Measurements from ENCODE around the gene CPOX. TPM values are rescaled to one million over a fixed set of nuclear protein-coding genes. Genes with fewer than 3 reads are reported as not detected.

CPOX gene
- total RNA-seq, 1 donor from 2014 or later = 11.5 TPM

GRCh38 chr3:98587654-98588053 is 5.8 kb downstream of the CPOX start:
- no peak for TF ChIP-seq CTCF (IDR thresholded peaks at IDR 0.05; ENCODE audit: partially characterized antibody, unreplicated experiment)
- H3K4me1 Mint-ChIP-seq (ENCODE audit: low read depth, unreplicated experiment) = peaks cover 5% of the 10 kb centered on the region
- H3K27me3 Mint-ChIP-seq (ENCODE audit: unreplicated experiment) = no peaks in the 10 kb centered on the region
- H3K4me3 Mint-ChIP-seq (ENCODE audit: unreplicated experiment) = no peak overlapping the region
- H3K9me3 Mint-ChIP-seq (ENCODE audit: unreplicated experiment) = no peaks in the 10 kb centered on the region
- DNase-seq = no peak
- no peak overlapping the region for H3K27ac Mint-ChIP-seq (ENCODE audit: unreplicated experiment)
- H3K36me3 Mint-ChIP-seq (ENCODE audit: unreplicated experiment) = no peaks in the 10 kb centered on the region

DNA sequence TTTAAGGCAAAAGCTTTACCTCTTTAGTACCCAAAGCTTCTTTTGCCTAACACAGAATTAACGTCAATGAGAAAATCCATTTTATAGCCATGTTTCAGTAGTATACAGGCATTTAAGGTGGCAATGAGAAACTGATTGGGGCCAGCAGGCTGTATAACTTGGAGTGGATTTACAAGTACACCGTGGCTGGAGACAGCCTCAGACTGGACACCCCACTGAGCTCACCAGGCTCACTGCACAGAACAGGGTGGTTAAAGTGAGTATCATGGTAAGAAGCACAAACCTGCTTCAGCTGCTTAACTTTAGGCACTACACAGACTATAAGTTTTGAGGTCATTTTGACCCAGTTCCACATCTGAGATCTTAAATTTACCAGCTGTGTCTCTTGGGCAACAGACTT is 8.9 kb downstream of the CPOX start:
- H3K36me3 Mint-ChIP-seq (ENCODE audit: unreplicated experiment) = no peaks in the 10 kb centered on the region
- no peak for DNase-seq
- H3K4me3 Mint-ChIP-seq (ENCODE audit: unreplicated experiment) = no peak overlapping the region

GRCh38 chr3:98583766-98584165 is 9.6 kb downstream of the CPOX start:
- no peak for TF ChIP-seq CTCF (IDR thresholded peaks at IDR 0.05; ENCODE audit: partially characterized antibody, unreplicated experiment)
- no peaks in the 10 kb centered on the region for H3K36me3 Mint-ChIP-seq (ENCODE audit: unreplicated experiment)
- H3K27ac Mint-ChIP-seq (ENCODE audit: unreplicated experiment) = no peak overlapping the region
- no peak for DNase-seq
- H3K4me3 Mint-ChIP-seq (ENCODE audit: unreplicated experiment) = no peak overlapping the region
- no peaks in the 10 kb centered on the region for H3K9me3 Mint-ChIP-seq (ENCODE audit: unreplicated experiment)
- no peaks in the 10 kb centered on the region for H3K4me1 Mint-ChIP-seq (ENCODE audit: low read depth, unreplicated experiment)
- H3K27me3 Mint-ChIP-seq (ENCODE audit: unreplicated experiment) = no peaks in the 10 kb centered on the region

More for the DNA sequence above, 8.9 kb downstream of the CPOX start:
- TF ChIP-seq CTCF (IDR thresholded peaks at IDR 0.05; ENCODE audit: partially characterized antibody, unreplicated experiment) = no peak
- H3K4me1 Mint-ChIP-seq (ENCODE audit: low read depth, unreplicated experiment) = no peaks in the 10 kb centered on the region
- no peaks in the 10 kb centered on the region for H3K9me3 Mint-ChIP-seq (ENCODE audit: unreplicated experiment)
- no peaks in the 10 kb centered on the region for H3K27me3 Mint-ChIP-seq (ENCODE audit: unreplicated experiment)
- no peak overlapping the region for H3K27ac Mint-ChIP-seq (ENCODE audit: unreplicated experiment)

DNA sequence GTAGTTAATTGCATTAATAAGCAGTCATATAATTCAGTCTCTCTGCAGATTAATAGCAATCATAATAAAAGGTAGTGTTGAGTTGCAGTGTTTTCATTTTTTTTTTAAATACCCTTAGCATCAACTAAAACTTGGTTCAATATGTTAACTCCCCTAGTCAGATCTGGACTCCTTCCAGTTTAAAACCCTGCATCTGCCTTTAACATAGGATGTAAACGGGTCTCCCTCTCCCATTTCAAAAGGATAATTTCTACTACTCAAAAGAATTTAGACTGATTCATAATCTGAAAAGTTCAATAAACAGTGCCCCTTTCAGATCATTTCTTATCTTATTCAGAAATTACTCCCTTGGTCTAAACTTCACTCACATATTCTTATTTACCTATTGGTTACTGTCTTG is 11.4 kb downstream of the CPOX start:
- no peak overlapping the region for H3K4me3 Mint-ChIP-seq (ENCODE audit: unreplicated experiment)
- TF ChIP-seq CTCF (IDR thresholded peaks at IDR 0.05; ENCODE audit: partially characterized antibody, unreplicated experiment) = no peak
- no peak overlapping the region for H3K27ac Mint-ChIP-seq (ENCODE audit: unreplicated experiment)
- H3K4me1 Mint-ChIP-seq (ENCODE audit: low read depth, unreplicated experiment) = no peaks in the 10 kb centered on the region
- no peaks in the 10 kb centered on the region for H3K36me3 Mint-ChIP-seq (ENCODE audit: unreplicated experiment)
- DNase-seq = no peak
- H3K27me3 Mint-ChIP-seq (ENCODE audit: unreplicated experiment) = no peaks in the 10 kb centered on the region
- H3K9me3 Mint-ChIP-seq (ENCODE audit: unreplicated experiment) = no peaks in the 10 kb centered on the region

- H3K36me3 Mint-ChIP-seq (ENCODE audit: unreplicated experiment) = no peaks in the 10 kb centered on the region
- DNase-seq = no peak
- no peak overlapping the region for H3K4me3 Mint-ChIP-seq (ENCODE audit: unreplicated experiment)
- H3K27ac Mint-ChIP-seq (ENCODE audit: unreplicated experiment) = no peak overlapping the region
- no peaks in the 10 kb centered on the region for H3K27me3 Mint-ChIP-seq (ENCODE audit: unreplicated experiment)
- H3K9me3 Mint-ChIP-seq (ENCODE audit: unreplicated experiment) = no peaks in the 10 kb centered on the region
- H3K4me1 Mint-ChIP-seq (ENCODE audit: low read depth, unreplicated experiment) = no peaks in the 10 kb centered on the region
- no peak for TF ChIP-seq CTCF (IDR thresholded peaks at IDR 0.05; ENCODE audit: partially characterized antibody, unreplicated experiment)
These were observed 11.9 kb downstream of the CPOX start for GRCh38 chr3:98581474-98581873.
